Neuron (in vitro differentiated cells): ENCODE data around the gene DGKQ.

Experiments
- H2AFZ ChIP-seq: one replicate; pipeline ENCODE4 v1.6.1; 2013; ENCODE audit warnings: low read depth, mild to moderate bottlenecking, inconsistent platforms, low read length, moderate library complexity
- H3K27me3 ChIP-seq: one replicate; pipeline ENCODE4 v1.6.1; 2013; ENCODE audit warnings: low read length; ENCODE audit not compliant: insufficient read depth
- H3K36me3 ChIP-seq: one replicate; pipeline ENCODE4 v1.6.1; 2013; ENCODE audit warnings: low read length; ENCODE audit not compliant: insufficient read depth
- H3K4me1 ChIP-seq: one replicate; pipeline ENCODE4 v1.6.1; 2013; ENCODE audit warnings: low read length; ENCODE audit not compliant: insufficient read depth
- H3K4me3 ChIP-seq: 2 replicates; pipeline ENCODE4 v1.5.1; 2013; ENCODE audit warnings: mild to moderate bottlenecking, low read length, moderate library complexity
- H3K9me3 ChIP-seq: one replicate; pipeline ENCODE4 v1.6.1; 2013; ENCODE audit warnings: low read length

The DGKQ gene, protein sequence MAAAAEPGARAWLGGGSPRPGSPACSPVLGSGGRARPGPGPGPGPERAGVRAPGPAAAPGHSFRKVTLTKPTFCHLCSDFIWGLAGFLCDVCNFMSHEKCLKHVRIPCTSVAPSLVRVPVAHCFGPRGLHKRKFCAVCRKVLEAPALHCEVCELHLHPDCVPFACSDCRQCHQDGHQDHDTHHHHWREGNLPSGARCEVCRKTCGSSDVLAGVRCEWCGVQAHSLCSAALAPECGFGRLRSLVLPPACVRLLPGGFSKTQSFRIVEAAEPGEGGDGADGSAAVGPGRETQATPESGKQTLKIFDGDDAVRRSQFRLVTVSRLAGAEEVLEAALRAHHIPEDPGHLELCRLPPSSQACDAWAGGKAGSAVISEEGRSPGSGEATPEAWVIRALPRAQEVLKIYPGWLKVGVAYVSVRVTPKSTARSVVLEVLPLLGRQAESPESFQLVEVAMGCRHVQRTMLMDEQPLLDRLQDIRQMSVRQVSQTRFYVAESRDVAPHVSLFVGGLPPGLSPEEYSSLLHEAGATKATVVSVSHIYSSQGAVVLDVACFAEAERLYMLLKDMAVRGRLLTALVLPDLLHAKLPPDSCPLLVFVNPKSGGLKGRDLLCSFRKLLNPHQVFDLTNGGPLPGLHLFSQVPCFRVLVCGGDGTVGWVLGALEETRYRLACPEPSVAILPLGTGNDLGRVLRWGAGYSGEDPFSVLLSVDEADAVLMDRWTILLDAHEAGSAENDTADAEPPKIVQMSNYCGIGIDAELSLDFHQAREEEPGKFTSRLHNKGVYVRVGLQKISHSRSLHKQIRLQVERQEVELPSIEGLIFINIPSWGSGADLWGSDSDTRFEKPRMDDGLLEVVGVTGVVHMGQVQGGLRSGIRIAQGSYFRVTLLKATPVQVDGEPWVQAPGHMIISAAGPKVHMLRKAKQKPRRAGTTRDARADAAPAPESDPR

DNA sequence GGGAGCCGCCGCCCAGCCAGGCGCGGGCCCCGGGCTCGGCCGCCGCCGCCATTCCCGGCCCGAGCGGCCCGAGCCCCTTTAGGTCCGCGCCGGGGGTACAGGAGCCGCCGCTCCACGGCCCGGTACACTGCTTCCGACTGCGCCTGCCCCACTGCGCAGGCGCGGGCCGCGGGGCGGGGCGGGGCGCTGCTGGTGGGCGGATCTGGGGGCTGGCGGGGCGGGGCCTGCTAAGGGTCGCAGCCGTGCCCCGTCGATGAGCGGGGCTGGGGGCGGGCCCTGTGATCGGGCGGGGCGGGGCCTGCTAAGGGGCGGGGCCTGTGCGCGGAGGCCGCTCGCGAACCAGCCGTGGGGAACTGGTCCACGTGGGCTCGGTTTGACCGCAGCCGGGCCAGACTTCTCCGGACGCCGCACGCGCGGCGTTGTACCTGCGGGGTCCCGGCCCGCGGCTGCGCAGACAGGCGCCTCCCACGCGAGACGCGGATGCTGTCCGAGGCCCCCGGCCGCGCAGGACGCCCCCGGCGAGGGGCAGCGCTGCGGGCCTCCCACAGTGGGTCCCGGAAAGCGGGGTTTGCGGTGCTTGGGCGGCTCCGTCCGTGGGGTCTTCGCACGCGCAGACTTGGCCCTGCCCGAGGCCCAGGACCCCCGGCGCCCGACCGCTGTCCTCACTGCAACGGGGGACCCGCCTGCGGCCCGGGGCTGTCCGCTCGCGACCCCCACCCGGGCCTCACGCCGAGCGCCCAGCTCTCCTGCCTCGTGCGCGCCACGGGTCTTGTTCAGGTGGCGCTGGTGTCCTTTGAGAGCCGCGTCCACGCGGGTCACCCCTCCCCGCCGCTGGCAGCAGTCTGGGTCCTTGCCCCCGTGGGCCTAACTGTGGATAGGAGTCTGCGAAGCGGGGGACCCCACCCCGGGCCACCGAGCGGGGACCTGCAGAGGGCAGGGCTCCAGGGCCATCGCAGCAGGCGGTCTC is at the start of gene DGKQ:
Gene DGKQ, minus strand, starts transcription at position 139 of the 967 bp plus-strand sequence. Its CDS starts 87 bp downstream, at position 52.
- Histone ChIP-seq H3K9me3 (peaks cover 5% of the 10 kb centered on the region), H3K36me3 (no peaks in the 10 kb centered on the region), H3K4me1 (peaks cover 7% of the 10 kb centered on the region), H2AFZ (peak within 1 kb of the TSS; percentile 86), H3K4me3 (peak within 1 kb of the TSS; percentile 87), H3K27me3 (no peaks in the 10 kb centered on the region)

DNA sequence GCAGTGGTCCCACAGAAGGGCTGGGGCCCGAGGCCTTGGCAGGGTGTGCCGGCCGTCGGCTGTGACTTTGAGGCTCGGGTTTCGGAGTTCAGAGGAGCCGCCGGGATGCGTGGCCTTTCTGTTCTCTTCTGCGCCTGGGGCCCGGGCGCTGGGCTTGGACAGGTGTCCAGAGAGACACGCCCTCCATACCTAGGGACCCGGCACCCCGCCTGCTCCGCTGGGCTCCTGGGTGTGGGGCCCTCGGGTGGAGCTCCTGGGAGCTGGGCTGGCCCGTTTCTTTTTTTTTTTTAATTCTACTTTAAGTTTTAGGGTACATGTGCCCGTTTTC is 49.3 kb upstream of the DGKQ start:
- H3K36me3 ChIP-seq, result peaks cover 29% of the 10 kb centered on the region
- no peak overlapping the region for H2AFZ ChIP-seq
- no peaks in the 10 kb centered on the region for H3K27me3 ChIP-seq
- H3K9me3 ChIP-seq, result no peaks in the 10 kb centered on the region
- no peak overlapping the region for H3K4me3 ChIP-seq
- H3K4me1 ChIP-seq, result peaks cover 23% of the 10 kb centered on the region

DNA sequence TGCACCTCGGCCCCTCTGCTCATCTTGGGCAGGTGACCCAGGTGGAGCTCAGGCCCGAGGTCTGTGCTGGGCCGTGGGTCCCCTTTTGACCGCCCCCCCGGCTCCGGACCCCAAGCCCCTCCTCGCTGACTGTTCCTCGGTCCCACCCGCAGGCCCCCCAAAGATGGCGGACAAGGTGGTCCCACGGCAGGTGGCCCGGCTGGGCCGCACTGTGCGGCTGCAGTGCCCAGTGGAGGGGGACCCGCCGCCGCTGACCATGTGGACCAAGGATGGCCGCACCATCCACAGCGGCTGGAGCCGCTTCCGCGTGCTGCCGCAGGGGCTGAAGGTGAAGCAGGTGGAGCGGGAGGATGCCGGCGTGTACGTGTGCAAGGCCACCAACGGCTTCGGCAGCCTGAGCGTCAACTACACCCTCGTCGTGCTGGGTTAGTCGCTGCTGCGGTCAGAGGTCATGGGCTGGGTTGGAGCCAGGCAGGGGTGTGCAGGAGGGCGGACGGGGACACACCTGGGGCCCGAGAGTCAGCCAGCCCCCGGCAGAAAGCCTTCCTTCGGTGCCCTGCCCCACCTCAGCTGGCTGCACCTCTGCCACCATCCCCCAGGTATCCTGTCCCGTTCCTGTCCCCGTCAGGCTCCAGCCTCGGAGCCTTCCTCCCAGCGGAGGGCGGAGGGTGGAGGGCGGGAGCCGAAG is 48.8 kb upstream of the DGKQ start:
- H3K4me1 ChIP-seq, result peaks cover 25% of the 10 kb centered on the region
- no peak overlapping the region for H3K4me3 ChIP-seq
- no peaks in the 10 kb centered on the region for H3K27me3 ChIP-seq
- no peak overlapping the region for H2AFZ ChIP-seq
- no peaks in the 10 kb centered on the region for H3K9me3 ChIP-seq
- H3K36me3 ChIP-seq, result peaks cover 29% of the 10 kb centered on the region

DNA sequence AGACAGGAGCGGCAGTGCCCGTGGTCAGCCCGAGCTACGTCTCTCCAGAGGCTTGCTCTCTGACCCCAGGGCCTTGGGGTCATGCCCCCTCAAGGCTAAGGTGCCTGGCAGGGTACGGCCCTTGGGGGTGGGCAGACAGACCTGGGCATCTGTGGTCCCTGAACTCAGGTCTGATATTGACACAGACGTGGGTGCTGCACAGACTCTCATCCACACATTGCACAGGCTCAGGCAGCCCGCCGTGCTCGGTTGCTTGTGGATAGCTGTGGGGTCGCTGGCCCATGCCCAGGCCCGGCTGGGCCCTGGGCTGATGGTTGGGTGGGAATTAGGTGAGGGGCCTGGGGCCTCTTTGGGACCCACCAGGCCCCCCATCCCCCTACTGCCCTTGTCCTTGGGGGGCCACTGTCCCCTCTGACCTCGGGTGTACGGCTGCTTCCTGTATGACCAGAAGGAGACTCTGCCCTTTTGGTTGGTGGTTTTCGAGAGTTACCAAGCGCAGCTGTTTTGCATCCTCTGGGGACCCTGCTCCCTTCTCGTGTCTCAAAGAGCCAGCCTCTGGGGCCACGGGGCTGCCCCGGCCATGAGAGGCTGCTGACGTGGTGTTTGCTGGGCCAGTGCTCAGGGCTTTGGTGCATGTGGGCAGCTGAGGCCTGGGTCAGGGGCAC is 48.1 kb upstream of the DGKQ start:
- Histone ChIP-seq H3K4me1 (peaks cover 25% of the 10 kb centered on the region), H3K9me3 (no peaks in the 10 kb centered on the region), H3K4me3 (no peak overlapping the region), H3K27me3 (no peaks in the 10 kb centered on the region), H2AFZ (no peak overlapping the region), H3K36me3 (peaks cover 29% of the 10 kb centered on the region)

DNA sequence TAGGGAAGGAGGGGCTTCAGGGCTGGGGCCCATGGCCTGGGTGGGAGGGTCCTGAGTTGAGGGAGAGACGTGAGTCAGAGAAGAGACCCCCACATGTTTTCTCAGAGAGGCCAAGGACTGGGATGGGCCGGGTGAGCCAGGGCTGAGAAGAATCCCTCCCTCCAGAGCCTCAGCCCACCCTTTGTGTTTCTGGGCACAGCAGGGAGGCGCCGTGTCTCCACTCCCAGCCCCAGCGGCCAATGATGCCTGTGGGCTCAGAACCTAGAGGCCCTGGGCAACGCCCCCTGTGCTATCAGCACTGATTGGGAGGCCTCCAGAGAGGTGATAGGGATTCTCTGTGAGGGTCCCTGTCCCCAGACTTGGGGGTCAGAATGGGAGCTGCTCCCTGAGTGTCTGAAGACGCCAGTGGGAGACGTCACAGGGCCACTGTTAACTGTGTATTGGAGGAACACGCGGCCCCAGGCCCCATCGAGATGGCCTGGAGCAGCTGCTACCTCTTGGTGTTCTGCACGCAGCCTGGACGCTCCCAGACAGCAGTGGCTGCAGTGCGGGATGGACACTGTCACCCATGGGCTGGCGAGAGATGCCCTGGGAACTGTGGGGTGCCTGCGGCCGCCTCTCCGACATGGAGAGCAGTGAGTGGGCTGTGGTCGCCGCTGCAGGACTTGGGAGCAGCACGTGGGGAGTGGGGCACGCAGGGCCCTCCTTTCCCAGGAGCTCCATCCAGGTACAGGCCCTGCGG is 46.5 kb upstream of the DGKQ start:
- no peak overlapping the region for H2AFZ ChIP-seq
- peaks cover 37% of the 10 kb centered on the region for H3K4me1 ChIP-seq
- H3K27me3 ChIP-seq, result no peaks in the 10 kb centered on the region
- no peak overlapping the region for H3K4me3 ChIP-seq
- H3K36me3 ChIP-seq, result peaks cover 15% of the 10 kb centered on the region
- no peaks in the 10 kb centered on the region for H3K9me3 ChIP-seq

DNA sequence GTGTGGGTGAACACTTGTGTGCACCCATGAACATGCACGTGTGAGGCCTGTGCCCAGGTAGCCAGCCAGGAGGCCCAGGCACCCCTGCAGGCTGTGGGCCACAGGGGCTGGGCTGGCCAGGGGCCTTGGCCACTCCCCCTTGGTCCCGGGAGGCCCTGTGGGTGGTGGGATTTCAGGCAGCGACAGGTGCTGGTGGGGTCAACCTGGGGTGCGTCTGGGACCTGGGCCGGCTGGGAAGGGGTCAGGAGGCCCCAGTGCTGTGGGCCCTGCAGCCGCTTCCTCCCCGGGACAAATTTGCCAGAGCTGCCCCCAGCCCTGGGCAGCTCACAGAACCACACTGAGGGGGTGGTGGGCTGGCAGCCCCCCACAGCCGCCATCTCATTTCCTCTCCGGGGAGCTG is 46.0 kb upstream of the DGKQ start:
- Histone ChIP-seq H3K4me3 (no peak overlapping the region), H3K9me3 (no peaks in the 10 kb centered on the region), H3K36me3 (peaks cover 9% of the 10 kb centered on the region), H3K27me3 (no peaks in the 10 kb centered on the region), H2AFZ (no peak overlapping the region), H3K4me1 (peaks cover 43% of the 10 kb centered on the region)

DNA sequence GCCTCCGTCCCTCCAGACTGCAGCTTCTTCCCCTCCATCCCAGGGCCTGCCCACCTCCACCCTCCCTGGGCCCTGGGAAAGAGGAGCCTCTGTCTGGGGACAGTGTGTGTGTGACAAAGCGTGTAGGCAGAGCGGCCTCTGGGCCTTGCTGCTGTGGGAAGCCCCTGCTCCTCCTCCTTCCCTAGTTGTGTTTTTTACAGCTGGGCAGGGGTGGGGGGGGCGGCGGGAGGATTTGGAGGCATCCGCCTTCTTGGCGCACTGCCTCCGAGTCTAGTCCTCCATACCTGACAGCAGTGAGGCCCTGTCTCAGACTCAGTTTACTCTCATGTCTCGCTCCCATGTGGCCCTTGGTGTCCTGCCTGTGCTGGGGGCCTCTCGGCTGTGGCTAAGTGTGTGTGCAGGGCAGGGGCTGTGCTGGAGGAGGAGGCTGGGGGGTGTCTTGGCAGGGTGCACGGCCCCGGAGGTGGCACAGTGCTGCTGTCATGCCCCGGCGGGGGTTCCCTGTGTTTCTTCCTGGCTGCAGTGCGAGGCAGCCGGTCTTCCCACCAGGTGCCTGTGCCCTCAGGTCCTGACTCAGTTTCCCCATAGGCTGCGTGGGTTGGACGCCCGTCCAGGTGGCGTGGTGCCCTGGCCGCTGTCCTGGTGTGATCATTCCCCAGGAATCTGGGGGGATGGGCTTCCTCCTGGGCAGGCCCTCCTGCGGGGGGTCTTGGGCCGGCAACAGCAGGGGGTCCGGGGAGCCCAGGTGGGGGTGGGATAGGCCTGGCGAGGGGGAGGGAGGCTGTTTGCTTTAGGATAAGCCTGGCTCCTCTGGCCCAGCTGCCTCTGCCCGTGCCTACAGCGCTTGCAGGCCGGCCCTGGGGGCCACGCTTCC is 45.0 kb upstream of the DGKQ start:
- H3K9me3 ChIP-seq, result no peaks in the 10 kb centered on the region
- H3K36me3 ChIP-seq, result peaks cover 11% of the 10 kb centered on the region
- H2AFZ ChIP-seq, result no peak overlapping the region
- no peak overlapping the region for H3K4me3 ChIP-seq
- H3K4me1 ChIP-seq, result peaks cover 51% of the 10 kb centered on the region
- no peaks in the 10 kb centered on the region for H3K27me3 ChIP-seq

DNA sequence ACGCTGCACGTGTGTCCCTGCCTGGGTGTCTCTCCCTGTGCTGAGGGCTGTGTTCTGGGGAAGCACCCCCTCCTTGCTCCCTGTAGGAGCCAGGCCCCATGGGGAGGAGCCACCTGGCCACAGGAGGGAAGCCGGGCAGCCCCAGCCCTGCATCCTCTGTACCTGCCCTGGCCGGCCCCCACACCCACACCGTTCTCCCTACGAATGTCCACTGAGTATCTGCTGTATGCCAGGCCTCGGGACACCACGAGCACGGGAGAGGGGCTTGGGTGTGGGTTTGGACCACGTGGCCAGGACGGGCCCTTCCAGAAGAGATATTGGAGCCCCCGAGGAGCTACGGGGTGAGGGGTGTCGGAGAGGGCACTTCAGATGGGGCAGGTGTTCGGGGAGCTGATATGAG is 44.3 kb upstream of the DGKQ start:
- Histone ChIP-seq H3K9me3 (no peaks in the 10 kb centered on the region), H3K4me1 (peaks cover 53% of the 10 kb centered on the region), H3K4me3 (no peak overlapping the region), H3K27me3 (no peaks in the 10 kb centered on the region), H2AFZ (no peak overlapping the region), H3K36me3 (peaks cover 17% of the 10 kb centered on the region)

DNA sequence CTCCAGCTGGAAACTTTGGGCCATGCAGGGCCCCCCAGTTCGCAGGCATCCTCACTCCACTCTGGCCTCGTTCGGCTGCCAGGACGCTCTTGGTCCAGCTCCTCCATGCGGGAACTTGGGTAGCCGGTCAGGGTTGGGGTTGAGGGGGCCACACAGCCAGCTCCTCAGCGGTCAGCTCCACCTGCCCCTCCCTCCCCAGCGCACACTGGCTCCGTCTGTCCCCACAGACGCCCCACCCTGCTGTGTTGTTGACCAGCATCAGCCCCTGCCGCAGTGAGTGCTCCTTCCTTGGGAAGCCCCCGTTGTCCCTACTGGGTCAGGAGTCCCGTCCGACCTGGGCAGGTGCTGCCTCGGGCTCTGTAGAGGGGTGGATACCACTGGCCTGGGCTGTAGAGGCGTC is 43.8 kb upstream of the DGKQ start:
- Histone ChIP-seq H3K4me1 (peaks cover 54% of the 10 kb centered on the region), H2AFZ (no peak overlapping the region), H3K27me3 (no peaks in the 10 kb centered on the region), H3K4me3 (no peak overlapping the region), H3K36me3 (peaks cover 14% of the 10 kb centered on the region), H3K9me3 (no peaks in the 10 kb centered on the region)

DNA sequence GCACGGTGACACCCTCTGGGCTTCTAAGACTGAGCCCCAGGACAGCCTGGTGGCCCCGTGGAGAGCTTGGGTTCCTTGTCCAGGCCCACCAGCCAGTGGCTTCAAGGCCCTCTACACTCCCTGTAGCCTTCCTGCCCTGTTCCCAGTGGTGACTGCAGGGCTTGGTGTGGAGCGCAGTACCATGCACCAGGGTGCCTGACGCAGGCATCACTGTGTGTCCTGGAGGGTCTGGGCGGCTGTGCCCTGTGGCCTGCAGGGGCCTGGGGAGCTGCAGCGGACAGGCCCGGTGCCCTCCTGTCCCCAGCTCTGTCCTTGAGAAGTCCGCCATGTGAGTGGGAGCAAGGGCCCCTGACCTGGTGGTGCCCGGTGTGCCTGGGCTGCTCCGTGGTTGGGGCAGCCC is 42.4 kb upstream of the DGKQ start:
- Histone ChIP-seq H3K4me3 (no peak overlapping the region), H3K4me1 (peaks cover 57% of the 10 kb centered on the region), H2AFZ (no peak overlapping the region), H3K9me3 (no peaks in the 10 kb centered on the region), H3K27me3 (peaks cover 1% of the 10 kb centered on the region), H3K36me3 (peaks cover 11% of the 10 kb centered on the region)

DNA sequence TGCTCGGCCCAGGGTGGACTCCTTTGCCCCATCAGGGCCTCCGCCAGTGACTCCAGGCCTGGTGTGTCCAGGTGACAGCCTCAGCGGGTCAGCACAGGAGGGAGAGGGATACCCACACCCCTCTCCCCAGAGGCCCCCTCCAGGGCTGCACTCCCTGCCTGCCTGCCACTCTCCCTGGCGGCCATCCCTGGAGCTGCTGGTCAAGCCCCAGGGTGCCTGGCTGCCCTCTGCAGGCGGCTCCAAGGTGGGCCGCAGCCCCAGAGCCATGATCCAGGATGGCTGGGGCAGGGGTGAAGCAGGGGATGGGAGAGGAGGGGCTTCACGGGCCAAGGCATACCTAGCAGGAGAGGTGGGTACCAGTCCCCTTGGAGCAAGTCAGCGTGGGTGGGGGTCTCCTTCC is 41.8 kb upstream of the DGKQ start:
- H3K27me3 ChIP-seq, result peaks cover 6% of the 10 kb centered on the region
- H3K4me3 ChIP-seq, result peak overlapping the region; percentile 7
- no peak overlapping the region for H2AFZ ChIP-seq
- no peaks in the 10 kb centered on the region for H3K9me3 ChIP-seq
- H3K4me1 ChIP-seq, result peaks cover 62% of the 10 kb centered on the region
- H3K36me3 ChIP-seq, result peaks cover 11% of the 10 kb centered on the region
